ENCODE measurements around the gene DIABLO. TPM values are rescaled to one million over a fixed set of nuclear protein-coding genes. Genes with fewer than 3 reads are reported as not detected.

DIABLO gene
- polyA plus RNA-seq, 3 donors = 65.1 to 74.3 (median 70.1) TPM

DNA sequence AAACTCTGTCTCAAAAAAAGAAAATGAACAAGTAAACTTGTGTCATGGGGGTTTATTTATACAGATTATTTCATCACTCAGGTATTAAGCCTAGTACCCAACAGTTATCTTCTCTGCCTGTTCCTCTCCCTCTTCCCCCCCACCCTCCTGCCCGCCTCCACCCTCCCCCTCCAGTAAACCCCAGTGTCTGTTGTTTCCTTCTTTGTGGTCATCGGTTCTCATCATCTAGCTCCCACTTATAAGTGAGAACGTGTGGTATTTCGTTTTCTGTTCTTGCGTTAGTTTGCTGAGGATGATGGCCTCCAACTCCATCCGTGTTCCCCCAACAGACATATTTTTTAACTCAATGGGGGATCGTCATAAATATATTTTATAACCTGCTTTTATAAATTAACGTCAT, 64.2 kb downstream of the DIABLO start:
- DNase-seq = no peak

DNA sequence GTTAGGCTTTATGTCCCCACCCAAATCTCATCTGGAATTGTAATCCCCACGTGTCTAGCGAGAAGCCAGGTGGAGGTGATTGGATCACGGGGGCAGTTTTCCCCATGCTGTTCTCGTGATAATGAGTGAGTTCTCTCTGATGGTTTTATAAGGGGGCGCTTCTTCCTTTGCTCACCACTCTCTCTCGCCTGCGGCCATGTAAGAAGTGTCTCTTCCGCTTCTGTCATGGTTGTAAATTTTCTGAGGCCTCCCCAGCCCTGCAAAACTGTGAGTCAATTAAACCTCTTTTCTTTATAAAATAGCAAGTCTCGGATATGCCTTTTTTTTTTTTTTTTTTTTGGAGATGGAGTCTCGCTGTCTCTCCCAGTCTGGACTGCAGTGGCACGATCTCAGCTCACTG, 65.1 kb downstream of the DIABLO start:
- DNase-seq = no peak

DNA sequence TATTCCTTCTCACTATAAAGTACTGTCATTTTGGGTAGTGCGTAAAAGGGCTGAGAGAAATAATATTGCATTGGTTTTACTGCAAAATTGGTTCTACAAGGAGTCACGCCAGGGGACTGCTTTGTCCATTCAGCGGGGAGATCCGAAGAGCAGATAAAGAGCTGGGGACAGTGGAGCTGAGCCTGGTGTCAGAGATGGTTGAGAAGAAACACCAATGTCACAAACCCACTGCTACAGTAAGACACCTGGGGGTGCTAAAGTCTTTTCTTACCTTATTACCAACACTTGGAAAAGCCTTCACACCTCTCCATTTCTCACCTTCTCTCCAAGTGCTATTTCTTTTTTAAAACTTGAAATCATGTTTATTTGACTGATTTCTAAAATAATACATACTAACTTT, 66.0 kb downstream of the DIABLO start:
- DNase-seq = no peak

DNA sequence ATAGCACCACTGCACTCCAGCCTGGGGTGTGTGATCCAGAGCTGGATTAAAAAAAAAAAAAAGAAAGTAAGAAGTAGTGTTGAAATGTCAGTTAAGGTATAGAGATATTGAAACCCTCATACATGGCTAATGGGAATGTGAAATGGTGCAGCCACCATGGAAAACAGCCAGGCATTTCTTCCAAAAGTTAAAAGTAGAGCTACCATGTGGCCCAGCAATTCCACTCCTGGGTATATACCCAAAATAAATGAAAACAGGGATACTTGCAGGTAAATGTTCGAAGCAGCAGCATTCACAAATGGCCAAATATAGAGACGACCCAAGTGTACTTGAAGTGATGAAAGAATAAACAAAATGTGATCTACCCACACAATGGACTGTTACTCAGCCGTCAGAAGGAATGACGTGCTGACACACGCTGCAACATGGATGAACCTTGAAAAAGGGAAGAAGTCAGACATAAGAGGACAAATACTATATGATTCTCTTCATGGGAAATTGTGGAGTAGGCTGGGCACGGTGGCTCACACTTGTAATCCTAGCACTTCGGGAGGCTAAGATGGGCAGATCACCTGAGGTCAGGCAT, 67.1 kb downstream of the DIABLO start:
- DNase-seq = no peak

Other genes starting within 250 kb of the DIABLO start
- 10 to 100 TPM; 39.8 to 45.1 (median 40.7) TPM for gene BCL7A, start 204.2 kb downstream of the DIABLO start, polyA plus RNA-seq (ENCODE audit: insufficient read length in 3 of 3)
- gene MLXIP, start 147.3 kb downstream of the DIABLO start, polyA plus RNA-seq (ENCODE audit: insufficient read length in 3 of 3) = 10 to 100 TPM; 32.7 to 52.6 (median 46.4) TPM
- gene IL31, start 51.8 kb downstream of the DIABLO start, polyA plus RNA-seq (ENCODE audit: insufficient read length in 3 of 3) = not detected
- gene LRRC43, start 42.9 kb downstream of the DIABLO start, polyA plus RNA-seq (ENCODE audit: insufficient read length in 3 of 3) = 1 to 10 TPM; 4.8 to 8.7 (median 8.0) TPM
- 1 to 10 TPM; 3.6 to 4.5 (median 4.2) TPM for gene B3GNT4, start 22.3 kb downstream of the DIABLO start, polyA plus RNA-seq (ENCODE audit: insufficient read length in 3 of 3)
- gene VPS33A, start 40.4 kb upstream of the DIABLO start, polyA plus RNA-seq (ENCODE audit: insufficient read length in 3 of 3) = 10 to 100 TPM; 16.2 to 23.5 (median 18.2) TPM
- 10 to 100 TPM; 35.9 to 44.5 (median 40.6) TPM for gene CLIP1, start 196.6 kb upstream of the DIABLO start, polyA plus RNA-seq (ENCODE audit: insufficient read length in 3 of 3)

All from renal pelvis (tissue), 4 donors.